Neural crest cell (in vitro differentiated cells): ENCODE measurements around the gene FANK1. TPM values are rescaled to one million over a fixed set of nuclear protein-coding genes. Genes with fewer than 3 reads are reported as not detected.

Experiments
- DNase-seq: peaks from one replicate; pipeline ENCODE4 v3.0.0; 2021; ENCODE audit warnings: low read depth, mixed read lengths, low spot score
- H3K27ac Mint-ChIP-seq: one replicate; pipeline ENCODE4 v1.8.0; 2021; ENCODE audit warnings: mild to moderate bottlenecking, mixed read lengths; ENCODE audit not compliant: unreplicated experiment
- H3K27me3 Mint-ChIP-seq: 2 replicates; pipeline ENCODE4 v1.8.0; 2021; ENCODE audit warnings: low read depth, mild to moderate bottlenecking, mixed read lengths
- H3K36me3 Mint-ChIP-seq: 2 replicates; pipeline ENCODE4 v1.8.0; 2021; ENCODE audit warnings: low read depth, mild to moderate bottlenecking, mixed read lengths
- H3K4me1 Mint-ChIP-seq: 2 replicates; pipeline ENCODE4 v1.8.0; 2021; ENCODE audit warnings: mixed read lengths
- H3K4me3 Mint-ChIP-seq: one replicate; pipeline ENCODE4 v1.8.0; 2021; ENCODE audit warnings: mild to moderate bottlenecking, mixed read lengths
- H3K9me3 Mint-ChIP-seq: 2 replicates; pipeline ENCODE4 v1.8.0; 2021; ENCODE audit warnings: mixed read lengths
- CTCF ChIP-seq: fragments of 200-600 bp; sonication (generic); conservative IDR thresholded peaks from 2 replicates; pipeline ENCODE4 v1.5.0; 2021; ENCODE audit warnings: antibody characterized with exemption, mild to moderate bottlenecking
- total RNA-seq: library from RNA; stranded (reverse); gene quantifications from 2 replicates; pipeline ENCODE4 v1.2.1, GENCODE V29; 2021

Gene FANK1
- total RNA-seq, 1 donor from 2014 or later: 2.4 TPM

DNA sequence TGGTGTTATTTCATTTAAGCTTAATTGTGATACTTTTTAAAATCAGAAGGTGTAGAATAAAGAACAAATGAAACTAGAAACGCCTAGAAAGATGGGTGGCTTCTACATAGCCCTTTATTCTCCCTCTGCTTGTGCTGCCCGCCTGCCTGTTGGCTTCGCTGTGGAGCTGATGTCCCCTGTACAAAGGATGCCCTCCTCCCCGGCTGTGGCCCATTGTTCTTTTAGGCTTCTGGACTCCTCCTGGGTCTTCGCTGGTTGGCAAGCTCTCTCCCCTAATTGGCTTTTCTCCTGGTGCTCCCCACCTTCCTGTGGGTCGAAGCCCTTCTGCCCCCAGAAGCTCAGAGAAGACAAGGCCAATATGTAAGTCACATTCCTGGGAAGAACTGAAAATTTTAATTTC lies 98.2 kb downstream of the FANK1 start:
- TF ChIP-seq CTCF: no peak
- no peaks in the 10 kb centered on the region for H3K9me3 Mint-ChIP-seq
- no peak for DNase-seq
- peaks cover 10% of the 10 kb centered on the region for H3K4me1 Mint-ChIP-seq
- no peak overlapping the region for H3K4me3 Mint-ChIP-seq
- H3K27ac Mint-ChIP-seq: no peak overlapping the region
- peaks cover 2% of the 10 kb centered on the region for H3K36me3 Mint-ChIP-seq
- H3K27me3 Mint-ChIP-seq: no peaks in the 10 kb centered on the region

DNA sequence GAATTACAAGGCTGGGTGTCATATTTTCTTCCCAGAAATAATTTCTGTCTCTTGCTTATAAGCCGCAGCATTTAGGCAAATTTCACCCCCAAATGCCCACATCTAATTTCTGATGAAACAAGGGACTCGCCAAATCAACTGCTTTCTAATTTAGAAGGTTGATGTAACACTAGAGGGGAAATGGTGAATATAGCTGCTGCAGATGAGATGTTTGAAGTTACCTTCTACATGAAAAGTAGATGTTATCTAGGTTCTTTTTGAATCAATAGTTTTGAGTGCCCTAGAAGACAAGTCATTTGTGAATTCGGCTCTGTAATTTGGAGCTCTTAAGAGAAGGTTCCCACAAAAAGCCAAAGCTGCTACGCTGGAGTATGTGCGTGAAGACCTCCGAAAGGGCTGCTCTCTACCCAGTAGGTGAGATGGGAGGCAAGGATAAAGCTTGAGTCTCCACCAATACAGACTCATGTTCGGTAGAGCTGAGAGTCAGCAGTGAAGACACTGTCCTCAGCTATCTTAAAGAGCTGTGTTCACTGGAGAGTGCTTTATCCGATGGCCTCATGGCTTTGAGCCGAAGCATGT lies 99.5 kb downstream of the FANK1 start:
- Mint-ChIP-seq H3K27ac (no peak overlapping the region), H3K9me3 (no peaks in the 10 kb centered on the region), H3K36me3 (peaks cover 2% of the 10 kb centered on the region), H3K4me1 (peaks cover 13% of the 10 kb centered on the region), H3K4me3 (no peak overlapping the region), H3K27me3 (no peaks in the 10 kb centered on the region)
- no peak for TF ChIP-seq CTCF
- DNase-seq: no peak

- H3K36me3 Mint-ChIP-seq: peaks cover 2% of the 10 kb centered on the region
- no peak overlapping the region for H3K4me3 Mint-ChIP-seq
- no peak for DNase-seq
- TF ChIP-seq CTCF: no peak
- no peaks in the 10 kb centered on the region for H3K27me3 Mint-ChIP-seq
- peaks cover 7% of the 10 kb centered on the region for H3K4me1 Mint-ChIP-seq
- H3K9me3 Mint-ChIP-seq: no peaks in the 10 kb centered on the region
- peak overlapping the region; percentile 75 for H3K27ac Mint-ChIP-seq
Observed at GRCh38 chr10:125997586-125997985, 101.2 kb downstream of the FANK1 start.

GRCh38 chr10:125999694-126000093 lies 103.3 kb downstream of the FANK1 start:
- Mint-ChIP-seq H3K4me3 (no peak overlapping the region), H3K36me3 (peaks cover 2% of the 10 kb centered on the region), H3K9me3 (no peaks in the 10 kb centered on the region), H3K27ac (no peak overlapping the region), H3K27me3 (no peaks in the 10 kb centered on the region), H3K4me1 (peaks cover 7% of the 10 kb centered on the region)
- no peak for DNase-seq
- no peak for TF ChIP-seq CTCF

GRCh38 chr10:126001576-126001975 lies 105.2 kb downstream of the FANK1 start:
- no peaks in the 10 kb centered on the region for H3K27me3 Mint-ChIP-seq
- H3K4me3 Mint-ChIP-seq: no peak overlapping the region
- TF ChIP-seq CTCF: no peak
- H3K36me3 Mint-ChIP-seq: peaks cover 2% of the 10 kb centered on the region
- H3K9me3 Mint-ChIP-seq: no peaks in the 10 kb centered on the region
- no peak overlapping the region for H3K27ac Mint-ChIP-seq
- no peak for DNase-seq
- peaks cover 12% of the 10 kb centered on the region for H3K4me1 Mint-ChIP-seq
